PFSK-1 (cell line): ENCODE data around the gene PCA3.

ENCODE experiments used
- FOXP2 ChIP-seq: optimal IDR thresholded peaks from 2 replicates; pipeline ENCODE3; 2011; ENCODE audit warnings: borderline replicate concordance, control low read depth, inconsistent platforms; ENCODE audit not compliant: insufficient read depth; ENCODE audit errors: extremely low read length, extremely low read depth
- POLR2AphosphoS5 ChIP-seq: IDR thresholded peaks from 2 replicates; pipeline ENCODE4 v1.6.1; 2012; ENCODE audit warnings: low read depth, mild to moderate bottlenecking, control low read depth, low read length, moderate library complexity
- REST ChIP-seq, 2 experiments: IDR thresholded peaks; 2 replicates each; pipeline versions ENCODE4 v1.6.1 to v1.8.0; 2011 to 2012; ENCODE audit warnings: low read depth in 2 of 2, low read length in 2 of 2, control low read depth in 1 of 2, inconsistent platforms in 1 of 2, mild to moderate bottlenecking in 1 of 2, moderate library complexity in 1 of 2; ENCODE audit not compliant: insufficient read depth in 1 of 2
- SIN3A ChIP-seq: IDR thresholded peaks from 2 replicates; pipeline ENCODE4 v1.6.1; 2012; ENCODE audit warnings: mild to moderate bottlenecking, low read length, moderate library complexity, borderline replicate concordance; ENCODE audit not compliant: insufficient read depth
- TAF1 ChIP-seq: IDR thresholded peaks from 2 replicates; pipeline ENCODE4 v1.6.1; 2012; ENCODE audit warnings: low read length, control low read depth, borderline replicate concordance; ENCODE audit not compliant: insufficient read depth

The PCA3 gene

GRCh38 chr9:76789840-76790239 lies 25.6 kb downstream of the PCA3 start:
- no peak for TF ChIP-seq TAF1
- TF ChIP-seq REST (IDR thresholded peaks at IDR 0.05; ENCODE audit: insufficient read depth in 1 of 2, low read depth in 2 of 2, low read length in 2 of 2), result no peak
- TF ChIP-seq FOXP2, result no peak
- no peak for TF ChIP-seq POLR2AphosphoS5
- TF ChIP-seq SIN3A, result no peak

- no peak for TF ChIP-seq FOXP2
- no peak for TF ChIP-seq TAF1
- no peak for TF ChIP-seq SIN3A
- no peak for TF ChIP-seq POLR2AphosphoS5
Measured at GRCh38 chr9:76793784-76794431, 29.7 kb downstream of the PCA3 start.

GRCh38 chr9:76796296-76796695 lies 32.1 kb downstream of the PCA3 start:
- TF ChIP-seq TAF1 (no peak), REST (IDR thresholded peaks at IDR 0.05; ENCODE audit: insufficient read depth in 1 of 2, low read depth in 2 of 2, low read length in 2 of 2) (no peak), SIN3A (no peak), FOXP2 (no peak), POLR2AphosphoS5 (no peak)

- TF ChIP-seq POLR2AphosphoS5 (no peak), TAF1 (no peak), REST (IDR thresholded peaks at IDR 0.05; ENCODE audit: insufficient read depth in 1 of 2, low read depth in 2 of 2, low read length in 2 of 2) (no peak)
Measured at GRCh38 chr9:76798527-76798926, 34.3 kb downstream of the PCA3 start.

GRCh38 chr9:76799473-76799872 lies 35.2 kb downstream of the PCA3 start:
- no peak for TF ChIP-seq FOXP2
- no peak for TF ChIP-seq REST (IDR thresholded peaks at IDR 0.05; ENCODE audit: insufficient read depth in 1 of 2, low read depth in 2 of 2, low read length in 2 of 2)
- TF ChIP-seq TAF1, result no peak
- TF ChIP-seq POLR2AphosphoS5, result no peak
- no peak for TF ChIP-seq SIN3A
